Lower lobe of right lung (tissue), 2 donors: Measurements from ENCODE around the gene UGT1A10. TPM values are rescaled to one million over a fixed set of nuclear protein-coding genes. Genes with fewer than 3 reads are reported as not detected.
"Not testable (repeated sequence)": the region's sequence is repeated elsewhere in the genome, so short reads cannot be mapped to it uniquely, and the experiment has no call there.

Experiments used
- ATAC-seq, 2 donors: fragments of 200-7000 bp; cut with Tn5 transposase; one replicate each; pipeline ENCODE4 v1.9.1; 2020 to 2022; ENCODE audit warnings: mild to moderate bottlenecking in 2 of 2, moderate library complexity in 2 of 2
- DNase-seq: peaks from one replicate; pipeline ENCODE4 v3.0.0-alpha.2; 2020
- H3K27ac ChIP-seq: fragments of 200-600 bp; one replicate; pipeline ENCODE4 v1.8.0; 2022
- H3K27me3 ChIP-seq: fragments of 200-600 bp; one replicate; pipeline ENCODE4 v1.8.0; 2022; ENCODE audit warnings: low read depth
- H3K36me3 ChIP-seq: fragments of 200-600 bp; one replicate; pipeline ENCODE4 v1.8.0; 2022; ENCODE audit warnings: mild to moderate bottlenecking
- H3K4me1 ChIP-seq: fragments of 200-600 bp; one replicate; pipeline ENCODE4 v1.8.0; 2022
- H3K4me3 ChIP-seq: fragments of 200-600 bp; one replicate; pipeline ENCODE4 v1.8.0; 2022; ENCODE audit warnings: mild to moderate bottlenecking
- H3K9me3 ChIP-seq: fragments of 200-600 bp; one replicate; pipeline ENCODE4 v1.8.0; 2022
- intact Hi-C: fragments of 100-400 bp; cut with DNase I; formaldehyde crosslinking; loops from one replicate; pipeline ENCODE4 v1.11.0; 2022
- total RNA-seq: library from RNA; stranded (reverse); fragmentation: NEBNext Ultra II Directional; extraction: Animal tissue kit (Norgen Biotek cat#: 25700); gene quantifications from one replicate; pipeline ENCODE4 v1.2.1, GENCODE V29; 2021
- TF ChIP-seq, protein P1 (sequence below): fragments of 200-600 bp; IDR thresholded peaks from one replicate; pipeline ENCODE4 v1.8.0; 2022; ENCODE audit warnings: antibody characterized with exemption, mild to moderate bottlenecking
- donor health status: DM: no; HTN: yes; CAD: no; lungs with severe emphysema.

UGT1A10 gene
- total RNA-seq, 1 donor from 2014 or later, result not detected

DNA sequence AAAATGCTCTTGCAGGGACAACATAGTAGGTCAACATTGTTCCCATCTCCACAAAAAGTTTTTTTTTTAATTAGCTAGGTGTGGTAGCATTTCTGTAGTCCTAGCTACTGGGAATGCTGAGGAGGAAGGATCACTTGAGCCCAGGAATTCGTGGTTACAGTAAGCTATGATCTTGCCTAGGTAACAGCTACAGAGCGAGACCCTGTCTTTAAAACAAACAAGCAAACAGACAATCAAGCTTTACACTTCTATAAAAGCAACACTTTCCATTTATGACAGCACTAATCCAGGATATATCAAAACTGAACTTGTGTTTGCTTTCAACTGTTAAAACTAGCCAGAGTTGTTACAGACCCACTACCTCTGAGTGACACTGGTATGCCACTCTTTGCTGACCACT is 104.6 kb downstream of the UGT1A10 start:
- ATAC-seq, result no peak
- H3K27ac ChIP-seq, result no peak overlapping the region
- TF ChIP-seq, protein P1, sequence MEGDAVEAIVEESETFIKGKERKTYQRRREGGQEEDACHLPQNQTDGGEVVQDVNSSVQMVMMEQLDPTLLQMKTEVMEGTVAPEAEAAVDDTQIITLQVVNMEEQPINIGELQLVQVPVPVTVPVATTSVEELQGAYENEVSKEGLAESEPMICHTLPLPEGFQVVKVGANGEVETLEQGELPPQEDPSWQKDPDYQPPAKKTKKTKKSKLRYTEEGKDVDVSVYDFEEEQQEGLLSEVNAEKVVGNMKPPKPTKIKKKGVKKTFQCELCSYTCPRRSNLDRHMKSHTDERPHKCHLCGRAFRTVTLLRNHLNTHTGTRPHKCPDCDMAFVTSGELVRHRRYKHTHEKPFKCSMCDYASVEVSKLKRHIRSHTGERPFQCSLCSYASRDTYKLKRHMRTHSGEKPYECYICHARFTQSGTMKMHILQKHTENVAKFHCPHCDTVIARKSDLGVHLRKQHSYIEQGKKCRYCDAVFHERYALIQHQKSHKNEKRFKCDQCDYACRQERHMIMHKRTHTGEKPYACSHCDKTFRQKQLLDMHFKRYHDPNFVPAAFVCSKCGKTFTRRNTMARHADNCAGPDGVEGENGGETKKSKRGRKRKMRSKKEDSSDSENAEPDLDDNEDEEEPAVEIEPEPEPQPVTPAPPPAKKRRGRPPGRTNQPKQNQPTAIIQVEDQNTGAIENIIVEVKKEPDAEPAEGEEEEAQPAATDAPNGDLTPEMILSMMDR, result no peak
- no peaks in the 10 kb centered on the region for H3K9me3 ChIP-seq
- H3K4me3 ChIP-seq, result no peak overlapping the region
- no peaks in the 10 kb centered on the region for H3K4me1 ChIP-seq
- intact Hi-C loops, result no loop called here
- no peak for DNase-seq
- no peaks in the 10 kb centered on the region for H3K36me3 ChIP-seq
- no peaks in the 10 kb centered on the region for H3K27me3 ChIP-seq

DNA sequence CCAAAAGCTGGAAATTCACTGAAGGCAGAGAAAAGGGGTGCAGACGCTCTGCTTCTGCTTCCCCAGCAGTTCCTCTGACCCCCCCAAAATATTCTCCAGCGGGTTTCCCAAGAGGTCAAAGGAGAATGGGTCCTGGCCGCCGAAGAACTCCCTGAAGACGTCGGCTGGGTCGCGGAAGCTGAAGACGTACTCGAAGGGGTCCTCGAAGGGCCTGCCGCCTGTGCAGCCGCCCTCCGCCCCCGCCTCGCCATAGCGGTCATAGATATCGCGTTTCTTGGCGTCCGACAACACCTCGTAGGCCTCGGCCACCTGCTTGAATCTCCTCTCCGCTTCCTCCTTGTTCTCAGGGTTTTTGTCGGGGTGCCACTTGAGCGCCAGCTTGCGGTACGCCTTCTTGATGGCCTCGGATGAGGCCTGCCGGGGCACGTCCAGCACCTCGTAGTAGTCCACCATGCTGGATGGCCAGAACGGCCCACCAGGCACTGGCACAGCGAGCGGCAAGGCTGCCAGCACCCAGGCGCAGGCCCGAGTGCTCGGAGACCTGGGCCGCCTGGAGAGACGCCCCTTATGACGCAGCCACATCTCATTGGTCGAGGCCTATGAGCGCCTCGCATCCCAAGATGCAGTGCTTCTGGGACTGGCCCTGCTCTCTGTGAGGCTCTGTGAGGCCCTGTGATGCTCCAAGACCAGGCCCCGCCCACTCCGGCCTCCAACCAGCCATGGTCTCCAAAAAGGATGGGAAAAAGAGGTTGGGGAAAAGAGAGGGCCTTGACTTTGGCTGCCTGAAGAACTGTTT is 107.4 kb downstream of the UGT1A10 start:
- H3K27me3 ChIP-seq, result no peaks in the 10 kb centered on the region
- H3K4me3 ChIP-seq, result no peak overlapping the region
- TF ChIP-seq, protein P1, result no peak
- H3K27ac ChIP-seq, result no peak overlapping the region
- intact Hi-C loops, result no loop called here
- ATAC-seq, result no peak
- DNase-seq, result no peak
- no peaks in the 10 kb centered on the region for H3K4me1 ChIP-seq
- H3K36me3 ChIP-seq, result no peaks in the 10 kb centered on the region
- no peaks in the 10 kb centered on the region for H3K9me3 ChIP-seq

DNA sequence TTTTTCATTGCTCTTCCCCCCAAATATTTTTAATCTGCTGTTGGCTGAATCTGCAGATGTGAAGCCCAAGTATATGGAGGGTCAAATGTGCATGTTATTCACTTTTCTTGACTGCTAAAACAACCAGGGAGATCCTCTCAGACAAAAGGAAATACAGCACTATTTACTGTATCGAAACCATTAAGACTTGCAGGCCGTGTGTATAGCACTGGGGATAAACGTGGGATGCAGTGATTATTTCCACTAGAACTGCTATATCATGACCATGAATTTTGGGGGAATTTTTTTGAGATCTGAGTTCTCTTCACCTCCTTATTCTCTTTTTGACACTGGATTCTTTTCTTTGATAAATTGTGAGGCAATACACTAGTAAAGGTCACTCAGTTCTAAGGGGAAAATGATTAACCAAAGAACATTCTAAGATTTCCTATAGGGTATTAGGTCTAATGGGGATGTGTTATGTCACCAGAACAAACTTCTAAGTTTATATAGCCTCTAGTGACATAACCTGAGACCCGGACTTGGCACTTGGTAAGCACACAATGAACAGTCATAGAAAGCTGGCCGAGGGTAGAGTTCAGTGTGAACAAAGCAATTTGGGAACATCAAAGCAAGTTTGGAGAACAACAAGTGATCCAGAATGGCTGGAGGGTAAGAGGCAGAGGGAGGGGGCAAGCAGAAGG is 109.0 kb downstream of the UGT1A10 start:
- intact Hi-C loops, result no loop called here
- DNase-seq, result no peak
- H3K4me3 ChIP-seq, result no peak overlapping the region
- H3K27me3 ChIP-seq, result no peaks in the 10 kb centered on the region
- H3K36me3 ChIP-seq, result no peaks in the 10 kb centered on the region
- H3K9me3 ChIP-seq, result no peaks in the 10 kb centered on the region
- ATAC-seq, result no peak
- no peak overlapping the region for H3K27ac ChIP-seq
- TF ChIP-seq, protein P1, result no peak
- no peaks in the 10 kb centered on the region for H3K4me1 ChIP-seq

DNA sequence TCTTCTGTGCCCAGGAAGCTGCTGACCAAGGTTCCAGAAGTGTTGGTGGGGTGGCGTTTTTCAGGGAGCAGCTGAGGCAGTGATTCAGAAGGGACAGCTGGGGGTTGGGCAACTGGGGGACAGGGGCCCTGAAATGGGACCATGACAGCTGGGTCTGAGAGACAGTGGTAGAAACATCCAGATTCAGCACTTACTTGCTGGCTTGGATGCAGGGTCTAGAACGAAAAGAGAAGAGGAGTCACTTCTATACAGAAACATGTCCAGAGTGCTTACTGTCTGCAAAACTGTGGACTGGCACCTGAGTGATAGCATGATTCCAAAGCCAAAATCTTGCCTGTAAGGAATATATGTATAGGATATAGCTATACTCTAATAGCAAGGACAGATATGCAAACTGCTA is 109.6 kb downstream of the UGT1A10 start:
- ATAC-seq, intact Hi-C loops: not testable (repeated sequence)

DNA sequence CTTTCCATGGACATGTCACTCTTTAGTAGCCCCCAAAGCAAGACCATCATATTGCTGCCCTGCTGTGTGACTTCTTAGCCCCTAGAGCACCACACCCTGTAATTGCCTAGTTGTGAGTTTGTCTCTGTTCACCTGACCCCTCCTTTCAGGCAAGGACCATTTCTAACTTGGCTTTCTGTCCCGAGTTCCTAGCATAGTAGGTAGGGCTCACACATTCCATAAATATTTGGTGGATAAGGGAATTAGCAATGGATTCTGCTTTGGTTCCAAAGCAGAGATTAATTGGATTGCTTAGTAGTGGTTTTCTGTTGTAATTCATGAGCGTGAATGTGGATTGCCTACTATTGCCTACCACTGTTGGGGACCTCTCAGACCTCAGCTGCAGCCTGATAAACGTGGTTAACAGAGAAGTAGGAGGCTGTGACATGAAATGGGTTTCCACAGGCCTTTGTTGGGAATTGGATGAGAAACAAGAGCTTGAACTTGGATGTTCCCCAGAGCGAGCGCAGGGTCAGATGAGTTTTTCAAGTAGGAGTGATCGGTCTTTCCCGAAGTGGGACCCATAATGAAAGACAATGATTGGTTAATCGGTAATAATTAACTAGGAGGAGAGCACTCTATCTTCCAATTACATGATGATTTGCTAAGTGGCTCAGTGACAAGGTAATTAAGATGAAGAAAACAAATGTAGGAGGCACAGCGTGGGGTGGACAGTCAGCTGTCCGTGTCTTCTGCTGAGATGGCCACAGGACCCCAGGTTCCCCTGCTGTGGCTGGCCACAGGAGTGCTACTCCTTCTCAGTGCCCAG is 110.4 kb downstream of the UGT1A10 start:
- Histone ChIP-seq H3K4me1 (no peaks in the 10 kb centered on the region), H3K4me3 (no peak overlapping the region), H3K36me3 (no peaks in the 10 kb centered on the region), H3K27me3 (no peaks in the 10 kb centered on the region), H3K27ac (no peak overlapping the region), H3K9me3 (peaks cover 8% of the 10 kb centered on the region)
- TF ChIP-seq, protein P1, result no peak
- intact Hi-C loops, result no loop called here
- ATAC-seq (no peak), DNase-seq (no peak)

More for the DNA sequence above, 109.6 kb downstream of the UGT1A10 start:
- H3K9me3 ChIP-seq, H3K4me3 ChIP-seq, H3K36me3 ChIP-seq, H3K27me3 ChIP-seq, DNase-seq, H3K27ac ChIP-seq, H3K4me1 ChIP-seq: not testable (repeated sequence)
